Heart left ventricle (tissue), 16 donors: ENCODE data around the gene HPSE2. TPM values are rescaled to one million over a fixed set of nuclear protein-coding genes. Genes with fewer than 3 reads are reported as not detected.
A peak's percentile ranks its signal among the peaks of the same experiment; 100 is the strongest.

Experiments used
- ATAC-seq, 4 donors: fragments of 200-7000 bp; cut with Tn5 transposase; one replicate each; pipeline ENCODE4 v1.9.1; 2020 to 2022; ENCODE audit warnings: moderate library complexity in 4 of 4, mild to moderate bottlenecking in 3 of 4, moderate number of reproducible peaks in 1 of 4
- DNase-seq, 5 donors: peaks; one replicate each; pipeline ENCODE4 v3.0.0-alpha.2; 2020
- H3K27ac ChIP-seq, 12 donors: fragments of 200-600 bp; sonication (generic) in 4 of 12; one replicate each; pipeline versions ENCODE4 v1.5.0 to v1.8.0; 2016 to 2022; ENCODE audit warnings: mild to moderate bottlenecking in 2 of 12
- H3K27me3 ChIP-seq, 9 donors: fragments of 200-600 bp; sonication (generic) in 2 of 9; one replicate each; pipeline versions ENCODE4 v1.5.1 to v1.8.0; 2016 to 2022; ENCODE audit warnings: mild to moderate bottlenecking in 3 of 9
- H3K36me3 ChIP-seq, 9 donors: fragments of 200-600 bp; sonication (generic) in 2 of 9; one replicate each; pipeline versions ENCODE4 v1.5.0 to v1.8.0; 2018 to 2022; ENCODE audit warnings: mild to moderate bottlenecking in 2 of 9
- H3K4me1 ChIP-seq, 12 donors: fragments of 200-600 bp; sonication (generic) in 4 of 12; one replicate each; pipeline versions ENCODE4 v1.5.0 to v1.8.0; 2016 to 2022; ENCODE audit warnings: mild to moderate bottlenecking in 3 of 12
- H3K4me3 ChIP-seq, 12 donors: fragments of 200-600 bp; sonication (generic) in 4 of 12; one replicate each; pipeline versions ENCODE4 v1.5.0 to v1.8.0; 2017 to 2022; ENCODE audit warnings: mild to moderate bottlenecking in 9 of 12, moderate library complexity in 4 of 12
- H3K9me3 ChIP-seq, 12 donors: fragments of 200-600 bp; sonication (generic) in 4 of 12; one replicate each; pipeline versions ENCODE4 v1.5.0 to v1.8.0; 2016 to 2022; ENCODE audit warnings: mild to moderate bottlenecking in 1 of 12
- POLR2A ChIP-seq, 2 donors: fragments of 450-650 bp; IDR thresholded peaks; one replicate each; pipeline ENCODE4 v1.6.1; 2017; ENCODE audit warnings: antibody characterized with exemption in 2 of 2, mild to moderate bottlenecking in 2 of 2, moderate library complexity in 2 of 2
- WGBS, 4 donors: extraction: QIAGEN DNeasy Blood & Tissue Kit in 2 of 4; methylation state at CpG; one replicate each; pipeline versions ENCODE4 v1.1.5 to v1.1.7; 2013 to 2018; 5-methylcytosine and 5-hydroxymethylcytosine counted together
- intact Hi-C, 10 donors: fragments of 100-400 bp; cut with DNase I; formaldehyde crosslinking; loops; one replicate each; pipeline versions ENCODE4 v1.11.1 to v1.14.2; 2022
- polyA plus RNA-seq, 2 donors: library from polyadenylated mRNA; stranded (reverse); fragments of 200-250 nt; gene quantifications; one replicate each; pipeline ENCODE4 v1.2.3, GENCODE V29; 2013
- total RNA-seq, 9 donors: library from RNA; depleted of rRNA in 2 of 9; stranded (reverse); fragments of >200 nt in 2 of 9; fragmentation: NEBNext Ultra II Directional in 3 of 9; extraction: Animal tissue kit (Norgen Biotek cat#: 25700) in 3 of 9; gene quantifications; one replicate each; pipeline versions ENCODE4 v1.1.0 to v1.2.4, GENCODE V29; 2016 to 2023
- TF ChIP-seq, protein P1 (sequence below), 12 donors: fragments of 200-600 bp; sonication (generic) in 4 of 12; IDR thresholded peaks; one replicate each; pipeline versions ENCODE4 v1.5.0 to v1.8.0; 2018 to 2022; ENCODE audit warnings: antibody characterized with exemption in 12 of 12, mild to moderate bottlenecking in 5 of 12
- donor health status: ischemic (EF 13 %, LVEDD 7.1; RV severe dilation, severe dysfunction).
- donor health status: healthy with polysubstance abuse.
- donor health status: DM: no; HTN: yes; CAD: no.
- donor health status: DM: no; HTN: no; CAD: no.
- donor health status: ischemic (EF 25% LVEDD 6.9; RV normal size, moderate dysfunction).
- donor health status: ischemic (EF 25% LVEDD 5.7; RV mildly dilated, moderate dysfunction).
- donor health status: healthy.
- donor health status: DM: yes; HTN: yes; CAD: no.
- donor health status: ischemic (EF 35%, LVEDD 5.7; RV mildly dilated, moderate dysfunction).
- donor health status: nonischemic (EF 11% LVEDD 7.7; RV severe dilation, severe dysfunction).
- donor health status: DM: yes; HTN: yes; CAD: no.
- donor health status: PGD.
- donor health status: ischemic (EF 29% LVEDD 5.4; RV normal size, mild dysfunction).
- donor health status: nonischemic (EF 23%, LVEDD 6.1; RV moderate dilation, normal function).

Gene HPSE2
- total and polyA plus RNA-seq, 11 donors, result 0.06 to 0.18 (median 0.12) TPM; not detected in 3

DNA sequence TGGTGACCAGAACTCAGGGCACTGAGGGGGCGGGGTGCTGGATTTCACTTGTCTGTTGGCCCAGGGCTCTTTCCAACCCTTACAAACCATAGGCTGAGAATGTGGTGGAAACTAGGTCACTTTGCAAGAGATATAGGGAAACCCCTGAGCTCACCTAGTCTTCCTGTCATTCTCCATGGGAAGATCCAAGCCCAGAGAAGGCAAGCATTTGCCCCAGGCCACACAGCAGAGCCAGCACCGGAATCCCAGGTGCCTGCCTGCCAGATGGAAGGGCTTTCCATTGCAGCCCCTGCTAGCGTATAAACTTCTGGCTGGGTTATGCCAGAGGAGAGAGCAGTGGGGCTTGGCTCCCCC, 821.1 kb downstream of the HPSE2 start:
- Histone ChIP-seq H3K27ac (peak overlapping the region; percentile 67 to 90 (median 84)), H3K27me3 (no peaks in the 10 kb centered on the region), H3K4me3 (peak overlapping the region; percentile 9 to 67 (median 60)), H3K36me3 (peaks cover 0 to 35% (median 28%) of the 10 kb centered on the region in 9 donors), H3K4me1 (peaks cover 0 to 50% (median 24%) of the 10 kb centered on the region in 12 donors), H3K9me3 (no peaks in the 10 kb centered on the region)
- 30 to 49% (median 42%) methylated on average over 3 of the region's 3 CpGs for WGBS, 4 donors
- peak in 1 of 4 donors; percentile 4 for ATAC-seq
- intact Hi-C loops, result loop anchor here in 1 of 10 donors (10.0 kb wide), 1 partner anchor 270 kb away; no protein-coding TSS in a partner anchor
- DNase-seq, result no peak
- TF ChIP-seq, protein P1, sequence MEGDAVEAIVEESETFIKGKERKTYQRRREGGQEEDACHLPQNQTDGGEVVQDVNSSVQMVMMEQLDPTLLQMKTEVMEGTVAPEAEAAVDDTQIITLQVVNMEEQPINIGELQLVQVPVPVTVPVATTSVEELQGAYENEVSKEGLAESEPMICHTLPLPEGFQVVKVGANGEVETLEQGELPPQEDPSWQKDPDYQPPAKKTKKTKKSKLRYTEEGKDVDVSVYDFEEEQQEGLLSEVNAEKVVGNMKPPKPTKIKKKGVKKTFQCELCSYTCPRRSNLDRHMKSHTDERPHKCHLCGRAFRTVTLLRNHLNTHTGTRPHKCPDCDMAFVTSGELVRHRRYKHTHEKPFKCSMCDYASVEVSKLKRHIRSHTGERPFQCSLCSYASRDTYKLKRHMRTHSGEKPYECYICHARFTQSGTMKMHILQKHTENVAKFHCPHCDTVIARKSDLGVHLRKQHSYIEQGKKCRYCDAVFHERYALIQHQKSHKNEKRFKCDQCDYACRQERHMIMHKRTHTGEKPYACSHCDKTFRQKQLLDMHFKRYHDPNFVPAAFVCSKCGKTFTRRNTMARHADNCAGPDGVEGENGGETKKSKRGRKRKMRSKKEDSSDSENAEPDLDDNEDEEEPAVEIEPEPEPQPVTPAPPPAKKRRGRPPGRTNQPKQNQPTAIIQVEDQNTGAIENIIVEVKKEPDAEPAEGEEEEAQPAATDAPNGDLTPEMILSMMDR (IDR thresholded peaks at IDR 0.05), result no peak
- TF ChIP-seq POLR2A (IDR thresholded peaks at IDR 0.05), result no peak

DNA sequence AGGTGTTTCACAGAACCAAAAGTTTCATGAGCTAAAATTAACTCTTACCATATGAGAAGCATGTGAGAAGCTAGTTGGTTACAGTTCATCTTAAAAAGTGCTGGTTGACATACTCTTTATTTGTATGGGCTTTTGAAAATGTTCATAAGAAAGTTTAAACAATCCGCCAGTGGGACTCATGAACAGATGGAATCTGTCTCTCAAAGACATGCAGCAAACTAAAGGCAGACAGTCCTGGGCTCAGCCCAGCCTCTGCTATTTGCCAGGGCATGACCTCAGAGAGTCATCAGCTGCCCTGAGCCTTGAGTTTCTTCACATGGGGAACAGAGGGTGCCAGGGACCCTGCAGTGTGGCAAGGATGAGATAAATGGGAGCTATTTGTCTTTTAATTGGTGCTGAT, 823.9 kb downstream of the HPSE2 start:
- intact Hi-C loops, result loop anchor here in 1 of 10 donors (10.0 kb wide), 1 partner anchor 267 kb away; no protein-coding TSS in a partner anchor
- DNase-seq (no peak), ATAC-seq (no peak)

DNA sequence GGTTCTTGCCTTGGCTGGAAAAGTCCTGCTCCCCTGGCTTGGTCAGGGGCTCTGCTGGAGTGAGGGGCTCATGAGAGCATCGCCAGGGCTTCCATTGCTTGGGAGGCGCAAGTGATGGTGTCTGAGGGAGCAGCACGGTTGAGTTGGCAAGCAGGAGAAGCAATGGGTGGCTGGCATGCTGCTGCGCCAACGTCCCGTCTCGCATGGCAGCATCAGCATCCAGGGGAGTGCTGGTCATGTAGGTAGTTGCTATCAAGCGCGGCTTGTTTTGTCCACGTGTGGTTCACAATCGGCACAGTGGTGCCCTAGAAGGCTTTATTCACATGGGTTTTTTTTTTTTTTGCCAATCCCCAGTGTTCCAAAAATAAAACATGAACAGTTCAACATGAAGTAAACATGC, 824.5 kb downstream of the HPSE2 start:
- Histone ChIP-seq H3K27me3 (no peaks in the 10 kb centered on the region), H3K4me1 (peaks cover 0 to 50% (median 24%) of the 10 kb centered on the region in 12 donors), H3K27ac (no peak overlapping the region), H3K9me3 (no peaks in the 10 kb centered on the region), H3K4me3 (no peak overlapping the region), H3K36me3 (peaks cover 0 to under 1% (median 0%) of the 10 kb centered on the region in 9 donors)
- WGBS, 4 donors, result 82 to 85% (median 84%) methylated on average over 11 of the region's 11 CpGs
- TF ChIP-seq, protein P1 (IDR thresholded peaks at IDR 0.05), result no peak
- ATAC-seq (no peak), DNase-seq (no peak)
- intact Hi-C loops, result loop anchor here in 1 of 10 donors (10.0 kb wide), 1 partner anchor 266 kb away; no protein-coding TSS in a partner anchor

More for the DNA sequence above, 823.9 kb downstream of the HPSE2 start:
- Histone ChIP-seq H3K4me1 (peaks cover 0 to 50% (median 24%) of the 10 kb centered on the region in 12 donors), H3K27ac (peak overlapping the region in 2 of 12 donors; percentile 9 to 26), H3K27me3 (no peaks in the 10 kb centered on the region), H3K9me3 (no peaks in the 10 kb centered on the region), H3K36me3 (peaks cover 0 to 7% (median under 1%) of the 10 kb centered on the region in 9 donors), H3K4me3 (no peak overlapping the region)
- 33 to 66% (median 57%) methylated on average over 1 of the region's 1 CpG for WGBS, 4 donors
- TF ChIP-seq POLR2A (IDR thresholded peaks at IDR 0.05), result no peak
- TF ChIP-seq, protein P1 (IDR thresholded peaks at IDR 0.05), result no peak

DNA sequence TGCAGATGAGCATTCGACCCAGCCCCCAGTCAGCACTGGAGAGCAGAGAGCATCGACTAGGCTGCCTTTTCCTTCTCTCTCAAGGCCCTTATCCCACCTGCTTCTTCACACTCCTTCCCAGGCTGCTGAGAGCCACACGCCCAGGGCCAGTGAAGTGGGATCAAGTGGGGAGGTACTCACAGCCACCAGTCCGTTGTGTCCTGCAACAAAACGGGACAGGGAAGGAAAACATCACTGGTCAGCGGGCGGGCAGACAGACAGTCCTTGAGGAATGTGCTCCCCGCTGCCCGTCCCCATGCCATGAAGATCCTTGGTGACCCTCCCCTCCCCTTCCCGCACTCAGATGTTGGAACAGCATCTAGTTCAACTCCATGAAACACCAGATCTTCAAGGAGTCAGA, 824.9 kb downstream of the HPSE2 start:
- no peaks in the 10 kb centered on the region for H3K27me3 ChIP-seq
- H3K27ac ChIP-seq, result no peak overlapping the region
- H3K9me3 ChIP-seq, result no peaks in the 10 kb centered on the region
- DNase-seq (no peak), ATAC-seq (no peak)
- peaks cover 0 to 2% (median 0%) of the 10 kb centered on the region in 9 donors for H3K36me3 ChIP-seq
- H3K4me1 ChIP-seq, result peaks cover 0 to 48% (median 21%) of the 10 kb centered on the region in 12 donors
- intact Hi-C loops, result loop anchor here in 1 of 10 donors (10.0 kb wide), 1 partner anchor 266 kb away; no protein-coding TSS in a partner anchor
- WGBS, 4 donors, result 83 to 84% (median 83%) methylated on average over 10 of the region's 10 CpGs
- TF ChIP-seq, protein P1 (IDR thresholded peaks at IDR 0.05), result no peak
- no peak for TF ChIP-seq POLR2A (IDR thresholded peaks at IDR 0.05)
- H3K4me3 ChIP-seq, result no peak overlapping the region
